NCI-H82 (cell line): ENCODE data around the gene SPCS3.
A peak's percentile ranks its signal among the peaks of the same experiment; 100 is the strongest.
"Not testable (repeated sequence)": the region's sequence is repeated elsewhere in the genome, so short reads cannot be mapped to it uniquely, and the experiment has no call there.

Experiments
- DNase-seq: peaks from one replicate; lab custom pipeline; 2025; lab: John Stamatoyannopoulos, UW

The SPCS3 gene

GRCh38 chr4:176306837-176307665 lies 12.7 kb upstream of the SPCS3 start:
- no peak for DNase-seq

DNA sequence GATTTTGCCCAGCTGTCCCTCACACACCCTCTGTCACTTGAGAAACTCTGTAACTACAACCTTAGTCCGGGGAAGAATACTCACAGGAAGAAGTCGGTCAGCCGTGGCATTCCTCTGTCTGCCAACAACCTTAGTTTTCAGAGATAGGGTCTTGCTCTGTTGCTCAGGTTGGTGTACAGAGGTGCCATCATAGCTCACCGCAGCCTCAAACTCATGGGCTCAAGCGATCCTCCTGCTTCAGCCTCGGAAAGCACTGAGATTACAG lies 12.2 kb upstream of the SPCS3 start:
- no peak for DNase-seq

- DNase-seq: no peak
Observed at GRCh38 chr4:176308441-176308840, 11.3 kb upstream of the SPCS3 start.

GRCh38 chr4:176309046-176309445 lies 10.7 kb upstream of the SPCS3 start:
- DNase-seq: no peak

DNA sequence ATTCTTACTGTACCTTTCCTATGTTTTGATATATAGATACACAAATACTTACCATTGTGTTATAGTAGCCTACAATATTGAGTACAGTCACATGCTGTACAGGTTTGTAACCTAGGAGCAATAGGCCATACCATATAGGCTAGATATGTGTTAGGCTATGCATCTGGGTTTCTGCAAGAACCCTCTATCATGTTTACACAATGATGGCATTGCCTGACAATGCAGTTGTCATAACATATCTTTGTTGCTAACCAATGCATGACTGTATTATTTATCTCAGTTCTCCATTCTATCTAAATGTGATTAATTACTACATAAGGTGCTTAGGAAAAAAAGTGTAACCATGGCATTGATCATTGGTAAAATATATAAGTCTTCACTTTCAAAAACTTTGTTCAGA lies 10.0 kb upstream of the SPCS3 start:
- DNase-seq: no peak

- no peak for DNase-seq
Observed at GRCh38 chr4:176313596-176314336, 6.0 kb upstream of the SPCS3 start.

GRCh38 chr4:176319151-176319703 lies 539 bp upstream of the SPCS3 start:
- DNase-seq: peak; percentile 75

- peak; percentile 74 for DNase-seq
Observed at GRCh38 chr4:176320340-176320975, 692 bp downstream of the SPCS3 start.

DNA sequence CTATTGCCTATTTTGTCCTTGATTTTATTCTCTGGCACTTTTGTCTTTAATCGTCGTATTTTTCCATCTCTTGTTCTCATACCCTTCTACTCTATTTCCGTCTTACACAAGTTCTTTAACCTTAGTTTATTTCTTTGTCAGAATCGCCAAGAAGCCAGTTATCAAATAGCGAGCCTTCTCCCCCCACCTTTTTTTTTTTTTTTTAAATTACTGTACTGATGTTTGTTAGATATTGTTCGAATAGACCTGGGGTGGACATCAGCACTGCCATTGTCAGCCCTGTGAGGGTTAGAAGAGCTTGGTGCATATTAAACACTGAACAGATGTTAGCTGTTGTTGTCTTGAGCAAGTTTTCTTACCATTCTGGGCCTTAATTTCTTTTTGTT lies 1.2 kb downstream of the SPCS3 start:
- peak; percentile 22 for DNase-seq

- DNase-seq: peak; percentile 17
Observed at GRCh38 chr4:176321589-176321988, 1.8 kb downstream of the SPCS3 start.

GRCh38 chr4:176323511-176324160 lies 3.9 kb downstream of the SPCS3 start:
- no peak for DNase-seq

- not testable (repeated sequence) for DNase-seq
Observed at GRCh38 chr4:176324876-176325275, 5.1 kb downstream of the SPCS3 start.

- no peak for DNase-seq
Observed at GRCh38 chr4:176333076-176333475, 13.3 kb downstream of the SPCS3 start.

GRCh38 chr4:176334066-176334465 lies 14.3 kb downstream of the SPCS3 start:
- no peak for DNase-seq

- DNase-seq: no peak
Observed at GRCh38 chr4:176335421-176335820, 15.7 kb downstream of the SPCS3 start.

DNA sequence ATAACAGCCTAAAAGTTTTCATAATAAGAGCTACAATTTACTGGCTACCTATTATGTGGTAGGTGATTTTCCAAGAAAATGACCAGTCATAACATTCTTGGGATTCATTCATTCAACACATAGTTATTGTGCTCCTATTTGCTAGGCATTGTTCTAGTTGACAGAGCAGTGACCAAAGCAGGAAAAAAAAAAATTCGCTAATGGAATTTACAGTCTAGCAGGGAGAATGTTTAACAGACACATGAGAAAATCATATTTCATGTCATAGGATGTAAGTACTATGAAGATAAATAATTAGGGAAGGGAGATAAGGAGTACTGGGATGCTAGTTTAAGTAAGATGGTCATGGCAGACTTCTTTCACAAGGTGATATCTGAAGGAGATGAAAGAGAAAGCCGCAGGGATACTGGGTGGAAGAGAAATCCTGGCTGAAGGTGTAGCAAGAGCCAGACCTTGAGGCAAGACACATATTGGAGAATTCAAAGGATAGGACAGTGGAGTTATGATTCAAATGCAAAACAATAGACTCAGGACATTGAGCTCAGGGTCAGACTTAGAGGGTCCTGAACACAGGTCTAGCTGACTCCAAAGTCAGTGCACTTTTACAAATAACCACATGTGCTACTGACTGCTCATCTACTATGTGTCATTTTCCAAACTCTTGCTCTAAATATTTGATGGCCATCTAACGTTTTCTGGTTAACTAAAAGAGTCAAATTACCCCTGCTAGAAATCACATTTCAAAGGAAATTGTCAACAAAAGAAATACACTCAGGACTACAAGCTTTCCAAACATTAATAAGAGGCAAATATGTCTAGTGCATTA lies 20.4 kb downstream of the SPCS3 start:
- DNase-seq: no peak

DNA sequence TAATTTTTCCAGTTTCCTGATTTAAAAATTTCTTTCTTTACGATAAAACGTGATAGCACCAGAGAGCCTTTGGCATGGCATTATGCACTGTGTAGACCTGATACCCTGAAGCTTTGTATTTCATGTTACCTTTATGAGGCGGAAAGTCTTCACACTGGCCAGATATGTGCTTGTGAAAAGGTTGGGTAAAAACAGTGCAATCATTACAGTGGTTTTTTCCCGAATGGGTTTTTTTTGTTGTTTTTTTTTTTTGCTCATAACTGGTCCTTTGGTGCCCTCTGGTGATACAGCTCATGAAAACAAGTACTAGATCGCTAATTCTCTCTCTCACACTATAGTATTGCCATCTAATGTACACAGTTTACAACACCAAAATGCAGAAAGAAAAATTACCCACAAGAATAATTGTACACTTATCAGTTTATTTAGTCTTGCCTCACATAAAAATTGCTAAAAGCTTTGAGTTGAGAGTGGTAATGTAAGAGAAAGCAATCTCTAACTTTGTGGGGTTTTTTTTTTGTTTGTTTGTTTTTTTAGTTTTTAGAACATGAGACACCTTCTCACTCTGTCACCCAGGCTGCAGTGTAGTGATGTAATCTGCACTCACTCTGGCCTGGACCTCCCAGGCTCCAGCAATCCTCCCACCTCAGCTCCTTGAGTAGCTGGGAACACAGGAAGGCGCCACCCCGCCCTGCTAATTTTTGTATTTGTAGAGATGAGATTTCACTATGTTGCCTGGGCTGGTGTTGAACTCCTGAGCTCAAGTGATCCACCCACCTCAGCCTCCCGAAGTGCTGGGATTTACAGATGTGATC lies 21.3 kb downstream of the SPCS3 start:
- DNase-seq: peak; percentile 40

GRCh38 chr4:176342384-176342783 lies 22.6 kb downstream of the SPCS3 start:
- no peak for DNase-seq

- DNase-seq: no peak
Observed at GRCh38 chr4:176343286-176343685, 23.5 kb downstream of the SPCS3 start.

- DNase-seq: not testable (repeated sequence)
Observed at GRCh38 chr4:176345346-176345745, 25.6 kb downstream of the SPCS3 start.

DNA sequence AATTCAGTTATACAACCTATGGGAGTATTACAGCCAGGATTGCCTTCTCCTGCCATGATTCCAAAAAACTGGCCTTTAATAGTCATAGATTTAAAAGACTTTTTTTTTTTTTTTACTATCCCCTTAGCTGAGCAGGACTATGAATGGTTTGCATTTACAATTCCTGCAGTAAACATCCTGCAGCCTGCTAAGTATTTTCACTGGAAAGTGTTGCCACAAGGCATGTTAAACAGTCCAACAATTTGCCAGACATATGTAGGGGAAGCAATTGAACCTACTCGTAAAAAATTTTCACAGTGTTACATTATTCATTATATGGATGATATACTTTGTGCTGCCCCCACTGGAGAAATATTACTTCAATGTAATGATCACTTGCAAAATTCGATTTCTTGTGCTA lies 27.1 kb downstream of the SPCS3 start:
- not testable (repeated sequence) for DNase-seq
